Bone marrow (tissue), 2 donors: ENCODE measurements around the gene MRPL10.

ENCODE experiments used
- DNase-seq, 2 donors: peaks; one replicate each; lab custom pipeline; 2025; lab: John Stamatoyannopoulos, UW

The MRPL10 gene

GRCh38 chr17:47857551-47858455 lies 26.5 kb upstream of the MRPL10 start:
- DNase-seq, result peak in 1 of 2 donors; percentile 17

GRCh38 chr17:47856830-47857229 lies 25.5 kb upstream of the MRPL10 start:
- DNase-seq, result no peak

- no peak for DNase-seq
Measured at GRCh38 chr17:47855737-47856136, 24.4 kb upstream of the MRPL10 start.

- no peak for DNase-seq
Measured at GRCh38 chr17:47853616-47854015, 22.3 kb upstream of the MRPL10 start.

GRCh38 chr17:47852113-47852949 lies 21.0 kb upstream of the MRPL10 start:
- DNase-seq, result no peak

GRCh38 chr17:47851764-47852112 lies 20.4 kb upstream of the MRPL10 start:
- DNase-seq, result no peak

GRCh38 chr17:47850692-47851573 lies 19.6 kb upstream of the MRPL10 start, which contains the start of gene SP6:
Gene SP6 (minus strand): TSS chr17:47851163. CDS start chr17:47848429, 2,734 bp downstream.
- peak in 1 of 2 donors; percentile 26 for DNase-seq

- DNase-seq, result no peak
Measured at GRCh38 chr17:47850373-47850691, 19.0 kb upstream of the MRPL10 start.

GRCh38 chr17:47848198-47848513 lies 16.8 kb upstream of the MRPL10 start:
- no peak for DNase-seq

- peak in 1 of 2 donors; percentile 12 for DNase-seq
Measured at GRCh38 chr17:47847341-47848197, 16.2 kb upstream of the MRPL10 start.

- no peak for DNase-seq
Measured at GRCh38 chr17:47846716-47847340, 15.5 kb upstream of the MRPL10 start.

- no peak for DNase-seq
Measured at GRCh38 chr17:47845716-47846075, 14.4 kb upstream of the MRPL10 start.

GRCh38 chr17:47844814-47845715 lies 13.7 kb upstream of the MRPL10 start:
- no peak for DNase-seq

GRCh38 chr17:47844227-47844626 lies 12.9 kb upstream of the MRPL10 start:
- DNase-seq, result no peak

- no peak for DNase-seq
Measured at GRCh38 chr17:47843391-47843730, 12.0 kb upstream of the MRPL10 start.

GRCh38 chr17:47841488-47842291 lies 10.3 kb upstream of the MRPL10 start:
- no peak for DNase-seq

GRCh38 chr17:47840742-47841487 lies 9.6 kb upstream of the MRPL10 start, which contains the start of gene SCRN2:
Gene SCRN2 (minus strand): TSS chr17:47841273. CDS start chr17:47840843, 430 bp downstream.
- DNase-seq, result peak; percentile 51 to 61
